Activated CD8-positive, alpha-beta memory T cell treated with anti-CD3 and anti-CD28 coated beads for 1 hour (primary cell): Measurements from ENCODE around the gene MIA2.
"Not testable (repeated sequence)": the region's sequence is repeated elsewhere in the genome, so short reads cannot be mapped to it uniquely, and the experiment has no call there.

Source experiments
- DNase-seq, 2 donors: peaks; one replicate each; pipeline ENCODE4 v3.0.0-alpha.2; 2020; ENCODE audit warnings: low read depth in 1 of 2; ENCODE audit errors: extremely low read depth in 1 of 2

MIA2 gene

DNA sequence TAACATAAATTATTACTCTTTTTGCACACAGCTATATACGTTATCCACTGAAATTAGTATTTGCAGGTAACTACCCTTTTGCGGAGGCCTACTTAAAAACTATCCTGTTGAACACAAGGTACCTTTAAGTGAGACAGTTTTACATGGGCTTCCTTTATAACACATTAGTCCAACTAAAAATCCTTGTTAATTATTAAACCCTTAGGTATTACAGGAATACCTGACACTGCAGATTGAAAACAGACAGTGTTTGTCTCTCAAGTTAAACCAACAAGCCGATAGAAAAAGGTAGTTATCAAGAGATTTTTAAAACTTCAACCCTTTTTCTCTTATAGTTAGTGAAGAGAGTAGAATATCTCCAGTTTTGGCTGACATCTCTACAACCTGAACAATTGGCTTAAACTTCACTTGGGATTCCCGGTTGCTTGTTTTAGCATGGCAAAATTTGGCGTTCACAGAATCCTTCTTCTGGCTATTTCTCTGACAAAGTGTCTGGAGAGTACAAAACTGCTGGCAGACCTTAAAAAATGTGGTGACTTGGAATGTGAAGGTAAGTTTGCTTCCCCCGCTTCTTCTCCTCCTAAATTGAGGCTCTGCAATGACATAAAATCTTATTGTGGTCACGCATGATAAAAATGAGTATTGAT lies at the start of gene MIA2:
MIA2 (plus strand) TSS at position 236 of the 647 bp plus-strand sequence; CDS start at position 436, 200 bp downstream.
- no peak for DNase-seq

GRCh38 chr14:39184628-39185255 lies 49.0 kb upstream of the MIA2 start:
- DNase-seq: no peak

DNA sequence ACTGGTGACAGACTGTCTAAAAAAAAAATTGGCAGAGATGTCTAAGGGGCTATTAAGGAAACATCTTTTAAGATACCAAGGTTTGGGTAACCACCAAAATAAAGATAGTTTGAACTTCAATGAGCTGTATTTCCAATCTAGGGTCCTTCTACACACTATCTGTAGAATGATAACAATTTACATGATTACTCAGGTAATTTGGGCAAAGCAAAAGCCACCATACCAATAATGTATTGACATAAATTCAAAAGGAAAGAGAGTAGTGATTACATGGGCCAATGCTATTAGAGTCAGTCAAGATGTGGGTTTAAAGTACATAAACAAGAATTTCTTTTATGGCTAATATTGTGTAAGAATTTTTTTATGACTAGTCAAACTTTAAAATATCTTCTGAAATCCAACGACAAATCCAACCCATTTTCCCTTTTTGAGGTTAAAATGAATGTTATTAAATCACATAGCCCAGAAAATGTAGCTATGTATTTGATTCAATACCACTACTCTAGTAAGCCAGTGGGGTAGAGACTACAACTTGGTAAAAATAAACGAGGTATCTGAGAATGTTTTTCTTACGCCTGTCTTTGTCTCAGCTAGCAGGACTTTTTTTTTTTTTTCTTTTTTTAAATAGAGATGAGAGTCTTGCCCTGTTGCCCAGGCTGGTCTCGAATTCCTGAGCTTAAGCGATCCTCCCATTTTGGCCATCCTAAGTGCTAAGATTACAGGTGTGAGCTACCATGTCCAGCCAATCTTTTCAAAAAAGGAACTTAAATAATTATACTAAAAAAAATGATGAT lies 48.3 kb upstream of the MIA2 start:
- no peak for DNase-seq

DNA sequence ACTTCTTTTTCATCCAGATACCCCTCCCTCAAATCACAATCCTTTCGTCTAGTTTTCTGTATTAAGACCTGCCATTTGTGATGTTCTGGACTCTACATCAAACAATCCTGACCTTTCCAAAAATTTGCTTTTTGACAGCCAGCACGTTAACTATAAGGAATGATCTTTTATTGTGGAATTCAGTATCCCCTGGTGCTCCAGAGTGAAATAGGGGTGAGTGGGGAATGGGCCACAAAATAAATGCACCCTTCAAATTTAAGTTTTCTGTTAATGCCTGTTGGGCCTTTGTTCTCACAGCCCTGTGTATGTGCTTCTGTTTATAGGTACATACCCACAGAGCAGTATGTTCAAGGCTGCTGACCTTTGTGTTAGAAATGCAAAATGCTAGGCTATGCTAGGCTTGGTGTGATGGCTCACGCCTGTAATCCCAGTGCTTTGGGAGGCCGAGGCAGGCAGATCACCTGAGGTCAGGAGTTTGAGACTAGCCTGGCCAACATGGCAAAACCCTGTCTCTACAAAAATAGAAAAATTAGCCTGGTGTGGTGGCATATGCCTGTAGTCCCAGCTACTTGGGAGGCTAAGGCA lies 46.7 kb upstream of the MIA2 start:
- no peak for DNase-seq

- no peak for DNase-seq
Measured at GRCh38 chr14:39203659-39204606, 29.8 kb upstream of the MIA2 start.

- DNase-seq: not testable (repeated sequence)
Measured at GRCh38 chr14:39207430-39207829, 26.3 kb upstream of the MIA2 start.

- no peak for DNase-seq
Measured at GRCh38 chr14:39211109-39211741, 22.5 kb upstream of the MIA2 start.

GRCh38 chr14:39212034-39212433 lies 21.7 kb upstream of the MIA2 start:
- DNase-seq: no peak

DNA sequence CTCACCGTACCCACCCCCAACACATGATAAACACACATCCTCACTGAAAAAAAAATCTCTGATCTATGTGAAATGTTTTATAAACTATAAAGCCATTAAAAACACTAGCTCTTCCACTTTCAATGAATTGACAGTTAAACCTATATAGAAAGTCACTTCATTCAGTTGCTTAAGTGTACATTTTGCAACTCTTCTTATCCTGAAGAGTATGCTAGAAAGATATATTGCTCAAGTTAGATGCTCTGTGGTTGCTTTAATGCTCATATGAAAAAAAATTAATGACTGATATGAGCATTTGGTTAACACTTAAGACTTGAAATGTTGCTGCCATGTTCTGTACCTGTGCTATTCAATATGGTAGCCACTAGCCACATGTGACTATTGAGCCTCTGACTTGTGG lies 21.0 kb upstream of the MIA2 start:
- DNase-seq: no peak

DNA sequence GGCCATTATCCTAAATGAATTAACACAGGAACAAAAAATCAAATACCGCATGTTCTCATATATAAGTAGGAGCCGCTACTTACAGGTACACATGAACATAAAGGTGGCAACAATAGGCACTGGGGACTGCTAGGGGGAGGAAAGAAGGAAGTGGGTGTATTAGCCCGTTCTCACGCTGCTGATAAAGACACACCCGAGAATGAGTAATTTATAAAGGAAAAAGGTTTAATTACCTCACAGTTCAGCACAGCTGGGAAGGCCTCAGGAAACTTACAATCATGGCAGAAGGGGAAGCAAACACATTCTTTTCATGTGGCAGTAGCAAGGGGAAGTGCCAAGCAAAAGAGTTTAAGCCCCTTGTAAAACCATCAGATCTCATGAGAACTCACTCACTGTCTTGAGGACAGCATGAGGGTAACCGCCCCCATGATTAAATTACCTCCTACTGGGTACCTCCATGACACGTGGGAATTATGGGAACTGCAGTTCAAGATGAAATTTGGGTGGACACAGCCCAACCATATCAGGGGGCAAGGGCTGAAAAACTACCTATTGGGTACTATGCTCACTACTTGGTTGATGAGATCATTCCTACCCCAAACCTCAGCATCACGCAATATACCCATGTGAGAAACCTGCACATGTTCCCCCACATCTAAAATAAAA lies 16.4 kb upstream of the MIA2 start:
- DNase-seq: no peak

GRCh38 chr14:39218171-39218769 lies 15.4 kb upstream of the MIA2 start:
- DNase-seq: no peak

DNA sequence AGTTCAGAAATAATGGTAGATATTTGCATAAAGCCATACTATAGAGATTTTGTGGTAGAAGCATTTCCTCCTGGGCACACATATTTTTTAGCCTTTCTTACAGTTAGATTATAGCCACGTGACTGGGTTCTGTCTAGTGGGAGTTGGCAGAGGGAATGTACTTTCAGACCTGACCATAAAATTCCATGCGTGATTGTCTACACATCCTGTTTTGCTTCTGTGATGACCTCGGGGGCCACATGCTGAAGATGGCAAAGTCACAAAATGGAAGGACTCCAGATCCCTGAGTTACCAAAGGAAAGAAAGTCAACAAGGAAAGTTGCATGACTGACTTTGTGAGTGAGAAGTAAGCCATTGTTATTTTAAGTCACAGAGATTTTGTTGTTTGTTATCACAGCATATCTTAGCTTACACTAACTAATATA lies 14.6 kb upstream of the MIA2 start:
- no peak for DNase-seq

DNA sequence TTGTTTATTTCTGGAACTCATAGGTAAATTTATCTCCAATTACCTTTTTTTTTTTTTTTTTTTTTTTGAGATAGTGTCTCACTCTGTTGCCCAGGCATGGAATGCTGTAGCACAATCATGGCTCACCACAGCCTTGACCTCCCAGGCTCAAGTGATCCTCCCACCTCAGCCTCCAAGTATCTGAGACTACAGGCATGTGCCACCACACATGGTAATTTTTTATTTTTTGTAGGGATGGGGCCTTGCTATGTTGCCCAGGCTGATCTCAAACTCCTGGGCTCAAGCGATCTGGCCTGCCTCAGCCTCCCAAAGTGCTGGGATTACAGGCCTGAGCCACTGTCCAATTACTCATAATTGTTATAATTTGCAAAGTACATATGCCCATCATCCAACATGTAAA lies 13.2 kb upstream of the MIA2 start:
- DNase-seq: not testable (repeated sequence)

DNA sequence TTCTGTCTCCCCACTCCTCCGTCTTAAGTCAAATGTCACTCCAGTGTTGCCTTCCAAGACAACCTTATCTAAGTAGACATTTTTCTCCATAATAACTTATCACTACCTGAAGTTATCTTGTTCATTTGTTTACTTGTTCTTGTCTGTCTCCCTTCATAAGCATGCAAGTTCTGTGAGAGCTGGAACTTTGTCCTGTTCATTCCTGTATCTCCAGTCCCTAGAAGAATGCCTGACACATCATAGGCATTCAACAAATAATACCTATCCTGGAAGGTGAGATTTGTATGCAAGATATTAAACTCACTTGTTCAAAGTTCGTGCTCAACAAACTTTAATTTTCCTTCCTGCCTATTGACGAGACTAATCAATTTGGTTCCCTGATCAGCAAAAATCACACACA lies 5.7 kb upstream of the MIA2 start:
- DNase-seq: no peak

GRCh38 chr14:39228509-39229221 lies 5.0 kb upstream of the MIA2 start:
- DNase-seq: no peak

DNA sequence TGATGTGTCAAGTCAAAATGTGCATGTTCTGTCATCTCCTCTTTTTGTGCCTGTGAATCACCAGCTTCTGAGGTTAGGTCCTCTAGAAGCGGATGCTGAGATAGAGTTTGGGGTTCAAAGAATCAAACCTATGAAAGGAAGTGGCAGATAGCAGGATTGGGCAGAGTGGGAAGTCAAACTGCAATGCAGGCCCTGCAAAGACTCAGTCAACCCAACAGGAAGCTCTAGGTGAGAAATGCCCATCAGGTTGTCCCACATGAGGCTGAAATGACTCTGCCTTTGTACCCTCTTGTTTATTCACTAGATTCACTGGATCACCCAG lies 4.5 kb upstream of the MIA2 start:
- peak; percentile 1 to 6 for DNase-seq

- DNase-seq: no peak
Measured at GRCh38 chr14:39229601-39230110, 4.1 kb upstream of the MIA2 start.

GRCh38 chr14:39230416-39231035 lies 3.2 kb upstream of the MIA2 start:
- DNase-seq: no peak
